ENCODE data around the gene DIRAS2.

DNA sequence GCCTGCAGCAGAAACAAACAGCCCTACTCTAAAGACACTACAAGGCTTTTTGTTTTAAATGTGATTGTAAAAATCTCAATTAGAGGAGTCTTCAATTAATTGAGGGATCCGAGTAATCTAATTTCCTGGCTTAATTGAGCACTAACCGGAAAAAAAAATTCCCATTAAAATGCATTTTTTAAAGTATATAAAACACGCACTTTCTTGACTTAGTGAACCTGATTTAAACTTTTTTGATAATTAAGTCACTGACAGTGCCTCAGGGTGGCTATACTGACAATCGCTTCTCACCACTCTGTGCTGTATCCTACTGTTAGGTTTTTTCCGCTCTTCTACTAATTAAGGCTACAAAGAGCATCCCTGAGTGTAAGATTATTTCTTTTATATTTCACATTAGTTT is 44.4 kb downstream of the DIRAS2 start:
- TF ChIP-seq, protein P1, sequence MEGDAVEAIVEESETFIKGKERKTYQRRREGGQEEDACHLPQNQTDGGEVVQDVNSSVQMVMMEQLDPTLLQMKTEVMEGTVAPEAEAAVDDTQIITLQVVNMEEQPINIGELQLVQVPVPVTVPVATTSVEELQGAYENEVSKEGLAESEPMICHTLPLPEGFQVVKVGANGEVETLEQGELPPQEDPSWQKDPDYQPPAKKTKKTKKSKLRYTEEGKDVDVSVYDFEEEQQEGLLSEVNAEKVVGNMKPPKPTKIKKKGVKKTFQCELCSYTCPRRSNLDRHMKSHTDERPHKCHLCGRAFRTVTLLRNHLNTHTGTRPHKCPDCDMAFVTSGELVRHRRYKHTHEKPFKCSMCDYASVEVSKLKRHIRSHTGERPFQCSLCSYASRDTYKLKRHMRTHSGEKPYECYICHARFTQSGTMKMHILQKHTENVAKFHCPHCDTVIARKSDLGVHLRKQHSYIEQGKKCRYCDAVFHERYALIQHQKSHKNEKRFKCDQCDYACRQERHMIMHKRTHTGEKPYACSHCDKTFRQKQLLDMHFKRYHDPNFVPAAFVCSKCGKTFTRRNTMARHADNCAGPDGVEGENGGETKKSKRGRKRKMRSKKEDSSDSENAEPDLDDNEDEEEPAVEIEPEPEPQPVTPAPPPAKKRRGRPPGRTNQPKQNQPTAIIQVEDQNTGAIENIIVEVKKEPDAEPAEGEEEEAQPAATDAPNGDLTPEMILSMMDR (IDR thresholded peaks at IDR 0.05), result no peak
- TF ChIP-seq POLR2A (IDR thresholded peaks at IDR 0.05), result no peak
- no peak for TF ChIP-seq POLR2AphosphoS5 (IDR thresholded peaks at IDR 0.05)
